HG03432 (cell line): ENCODE measurements around the gene TNFRSF13B.
"Not testable (repeated sequence)": the region's sequence is repeated elsewhere in the genome, so short reads cannot be mapped to it uniquely, and the experiment has no call there.

Experiments
- ATAC-seq: cut with Tn5 transposase; IDR thresholded peaks from one replicate; pipeline ENCODE4 v1.9.1; 2021; ENCODE audit warnings: mild to moderate bottlenecking, moderate library complexity; ENCODE audit not compliant: unreplicated experiment

Gene TNFRSF13B

GRCh38 chr17:16929035-16929680, 42.8 kb downstream of the TNFRSF13B start:
- no peak for ATAC-seq

- no peak for ATAC-seq
These were observed 43.4 kb downstream of the TNFRSF13B start for GRCh38 chr17:16928406-16929034.

- ATAC-seq: no peak
These were observed 44.1 kb downstream of the TNFRSF13B start for GRCh38 chr17:16927641-16928321.

- ATAC-seq: no peak
These were observed 45.1 kb downstream of the TNFRSF13B start for GRCh38 chr17:16926571-16927451.

GRCh38 chr17:16926061-16926511, 45.8 kb downstream of the TNFRSF13B start:
- no peak for ATAC-seq

GRCh38 chr17:16925461-16926060, 46.4 kb downstream of the TNFRSF13B start:
- ATAC-seq: no peak

GRCh38 chr17:16924696-16925440, 47.0 kb downstream of the TNFRSF13B start:
- ATAC-seq: no peak

- no peak for ATAC-seq
These were observed 47.8 kb downstream of the TNFRSF13B start for GRCh38 chr17:16923904-16924695.

- ATAC-seq: no peak
These were observed 48.6 kb downstream of the TNFRSF13B start for GRCh38 chr17:16923097-16923903.

GRCh38 chr17:16922386-16923096, 49.4 kb downstream of the TNFRSF13B start:
- ATAC-seq: no peak

GRCh38 chr17:16921451-16921850, 50.5 kb downstream of the TNFRSF13B start:
- ATAC-seq: not testable (repeated sequence)

- no peak for ATAC-seq
These were observed 51.3 kb downstream of the TNFRSF13B start for GRCh38 chr17:16920628-16921020.

GRCh38 chr17:16919663-16920627, 52.0 kb downstream of the TNFRSF13B start:
- ATAC-seq: no peak

GRCh38 chr17:16918443-16918842, 53.5 kb downstream of the TNFRSF13B start:
- ATAC-seq: no peak

- ATAC-seq: no peak
These were observed 54.1 kb downstream of the TNFRSF13B start for GRCh38 chr17:16917671-16918394.

- ATAC-seq: no peak
These were observed 55.4 kb downstream of the TNFRSF13B start for GRCh38 chr17:16916557-16916920.
